Hematopoietic multipotent progenitor cell treated with erythropoietin and hydrocortisone succinate and interleukin-3 and kit ligand, for 15 days (in vitro differentiated cells): ENCODE results near the gene SLC16A7.
"Not testable (repeated sequence)": the region's sequence is repeated elsewhere in the genome, so short reads cannot be mapped to it uniquely, and the experiment has no call there.

Experiments
- DNase-seq: peaks from one replicate; pipeline ENCODE4 v3.0.0-alpha.2; 2015; ENCODE audit warnings: low spot score

Gene SLC16A7

GRCh38 chr12:59595883-59596540 is at the start of gene SLC16A7:
Gene SLC16A7, plus strand, starts transcription at chr12:59596029. Its CDS starts 108,773 bp downstream, at chr12:59704802.
- peak; percentile 71 for DNase-seq

- DNase-seq = no peak
Observed at GRCh38 chr12:59548930-59549329, 46.9 kb upstream of the SLC16A7 start.

GRCh38 chr12:59559696-59560095 is 36.1 kb upstream of the SLC16A7 start:
- DNase-seq = no peak

DNA sequence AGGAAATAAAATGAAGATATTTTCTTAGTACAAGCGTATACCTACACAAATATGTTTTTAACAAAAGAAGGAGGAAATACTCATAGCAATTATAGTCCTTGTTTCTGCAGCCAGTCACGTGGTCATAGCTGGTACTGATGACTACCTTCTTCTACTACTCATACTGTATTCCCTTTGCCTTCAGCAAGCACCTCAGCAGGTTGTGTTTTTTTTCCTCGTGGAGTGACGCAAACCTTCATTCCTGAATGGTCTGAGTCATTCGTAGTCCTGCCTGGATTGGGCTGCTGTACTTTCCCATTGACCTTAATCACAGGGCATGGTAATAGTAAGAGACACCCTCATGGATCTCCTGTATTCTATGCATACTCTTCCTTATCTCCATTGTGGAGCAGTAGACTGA is 25.7 kb upstream of the SLC16A7 start:
- no peak for DNase-seq

GRCh38 chr12:59574406-59574805 is 21.4 kb upstream of the SLC16A7 start:
- DNase-seq = no peak

- DNase-seq = no peak
Observed at GRCh38 chr12:59575826-59576225, 20.0 kb upstream of the SLC16A7 start.

DNA sequence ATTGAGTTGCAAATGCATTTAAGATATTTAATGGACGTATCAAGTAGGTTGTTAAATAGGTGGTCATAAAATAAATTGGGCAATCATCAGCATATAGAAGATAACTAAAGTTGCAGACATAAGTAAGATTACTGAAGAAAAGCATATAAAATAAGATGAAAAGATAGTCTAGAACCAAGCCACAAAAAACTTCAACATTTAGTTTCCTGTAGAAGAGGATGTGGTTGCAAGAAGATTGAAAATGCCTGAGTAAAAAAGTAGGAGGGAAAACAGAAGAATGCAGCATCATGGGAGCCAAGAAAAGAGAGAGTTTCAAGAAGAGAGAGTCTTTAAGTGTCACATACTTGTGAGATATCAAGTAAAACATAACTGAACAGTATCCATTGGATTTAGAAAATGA is 17.6 kb upstream of the SLC16A7 start:
- DNase-seq = no peak

GRCh38 chr12:59579631-59580030 is 16.2 kb upstream of the SLC16A7 start:
- no peak for DNase-seq

GRCh38 chr12:59580050-59580449 is 15.8 kb upstream of the SLC16A7 start:
- no peak for DNase-seq

DNA sequence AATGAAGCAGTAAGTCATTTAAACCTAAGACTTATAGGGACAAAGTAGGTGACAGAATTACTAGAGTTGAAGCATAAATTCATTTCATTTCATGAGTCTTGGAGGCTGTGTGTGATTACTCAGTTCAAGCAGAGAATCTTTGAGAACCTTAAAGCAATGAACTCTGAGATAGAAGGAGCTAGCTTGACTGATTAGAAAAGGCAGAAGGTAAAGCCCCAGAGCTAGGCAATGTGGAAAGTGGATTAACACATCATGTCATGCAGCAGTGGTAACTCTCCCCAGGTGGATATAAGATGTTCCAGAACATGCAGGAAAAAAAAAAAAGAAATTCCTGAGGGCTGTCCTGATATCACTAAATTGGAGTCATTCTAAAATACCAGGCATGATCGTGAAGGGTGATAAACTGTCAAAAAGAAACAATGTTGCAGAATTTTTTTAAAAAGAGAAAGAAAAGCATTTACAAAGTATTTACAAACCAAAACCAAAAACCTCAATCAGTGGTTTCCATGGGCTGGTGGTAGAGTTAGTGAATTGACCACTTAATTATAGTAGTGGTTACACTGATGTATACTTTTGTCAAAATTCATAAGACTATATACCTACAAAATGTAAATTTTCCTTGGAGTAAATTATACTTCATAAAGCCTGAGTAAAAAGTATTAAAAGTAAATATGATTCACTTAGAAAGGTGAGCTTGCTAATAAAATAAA is 12.7 kb upstream of the SLC16A7 start:
- no peak for DNase-seq

GRCh38 chr12:59587710-59588109 is 8.1 kb upstream of the SLC16A7 start:
- DNase-seq = no peak

DNA sequence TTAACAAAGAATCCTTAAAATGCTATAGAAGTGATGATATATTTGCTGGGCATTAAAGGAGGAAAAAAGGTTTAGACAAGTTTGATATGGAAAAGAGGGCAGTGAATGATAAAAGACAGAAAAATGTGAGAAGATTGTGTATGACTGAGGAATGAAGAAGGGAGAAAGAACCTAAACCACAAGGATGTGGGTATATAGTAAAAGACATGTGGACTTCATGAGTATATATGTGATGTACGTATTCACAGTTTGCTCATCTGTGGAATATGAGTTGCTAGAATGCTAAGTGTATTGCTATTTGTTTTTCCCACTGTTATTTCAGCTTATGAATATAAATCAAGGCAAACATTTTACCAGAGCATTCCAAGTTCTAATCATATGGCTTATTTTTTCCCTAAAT is 2.1 kb upstream of the SLC16A7 start:
- DNase-seq = no peak

DNA sequence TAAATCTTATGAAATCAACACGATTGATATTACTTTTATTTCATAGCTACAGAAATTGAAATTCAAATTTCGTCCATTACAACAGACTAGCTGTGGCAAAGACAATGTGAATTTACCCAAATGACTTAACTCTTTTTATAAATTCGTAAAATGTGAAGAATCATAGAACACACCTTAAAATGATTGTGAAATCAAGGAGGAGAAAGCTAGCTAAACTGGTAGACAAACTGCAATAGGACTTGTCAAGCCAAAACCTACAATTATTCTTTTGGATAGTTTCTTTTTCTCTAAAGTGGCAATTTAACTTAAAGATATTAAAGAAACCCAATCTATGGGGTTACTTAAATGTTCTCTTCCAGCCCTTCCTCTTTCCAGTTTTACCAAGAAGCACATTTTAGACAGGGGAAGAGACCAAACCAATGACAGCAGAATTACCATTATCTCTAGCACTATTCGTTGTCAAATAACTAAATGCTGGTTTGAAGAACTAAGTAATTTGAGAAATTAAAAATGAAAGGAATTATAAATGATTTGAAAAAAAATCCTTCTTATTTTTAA is 807 bp upstream of the SLC16A7 start:
- no peak for DNase-seq

DNA sequence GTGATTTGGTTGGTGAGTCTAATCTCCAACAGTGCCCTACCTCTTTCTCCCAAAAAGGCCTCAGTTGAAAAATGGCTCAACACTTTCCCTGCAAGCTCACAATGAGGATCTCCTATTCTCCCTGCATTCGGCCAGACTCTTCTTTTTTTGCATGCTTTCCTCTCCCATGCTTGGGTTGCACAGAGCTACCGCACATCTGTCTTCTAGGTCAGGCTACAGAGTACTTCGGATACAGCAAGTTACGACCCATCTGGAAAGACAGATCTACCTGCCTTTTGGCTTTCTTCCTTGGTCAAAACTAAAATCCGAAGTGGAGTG is 305 bp upstream of the SLC16A7 start:
- no peak for DNase-seq

- peak; percentile 10 for DNase-seq
Observed at GRCh38 chr12:59597385-59597781, 1.6 kb downstream of the SLC16A7 start.

DNA sequence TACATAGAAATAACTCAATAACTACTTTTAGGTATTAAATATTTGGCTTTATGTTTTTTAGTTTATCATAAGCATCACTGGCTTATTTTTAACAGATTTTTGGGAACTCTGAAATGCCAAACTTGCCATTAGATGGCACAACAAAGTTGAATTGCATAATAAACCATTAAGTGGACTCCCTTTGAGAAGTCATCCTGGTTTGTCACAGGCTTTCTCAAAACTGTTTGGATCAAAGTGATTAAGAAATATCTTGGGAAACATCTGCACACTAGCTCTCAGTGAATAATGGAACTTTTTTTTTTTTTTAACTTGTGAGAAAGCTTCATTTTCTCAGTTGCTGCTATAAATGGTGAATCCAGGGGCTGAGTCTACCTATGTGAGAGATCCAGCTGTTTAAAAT is 4.3 kb downstream of the SLC16A7 start:
- no peak for DNase-seq

GRCh38 chr12:59603754-59604153 is 7.9 kb downstream of the SLC16A7 start:
- no peak for DNase-seq

DNA sequence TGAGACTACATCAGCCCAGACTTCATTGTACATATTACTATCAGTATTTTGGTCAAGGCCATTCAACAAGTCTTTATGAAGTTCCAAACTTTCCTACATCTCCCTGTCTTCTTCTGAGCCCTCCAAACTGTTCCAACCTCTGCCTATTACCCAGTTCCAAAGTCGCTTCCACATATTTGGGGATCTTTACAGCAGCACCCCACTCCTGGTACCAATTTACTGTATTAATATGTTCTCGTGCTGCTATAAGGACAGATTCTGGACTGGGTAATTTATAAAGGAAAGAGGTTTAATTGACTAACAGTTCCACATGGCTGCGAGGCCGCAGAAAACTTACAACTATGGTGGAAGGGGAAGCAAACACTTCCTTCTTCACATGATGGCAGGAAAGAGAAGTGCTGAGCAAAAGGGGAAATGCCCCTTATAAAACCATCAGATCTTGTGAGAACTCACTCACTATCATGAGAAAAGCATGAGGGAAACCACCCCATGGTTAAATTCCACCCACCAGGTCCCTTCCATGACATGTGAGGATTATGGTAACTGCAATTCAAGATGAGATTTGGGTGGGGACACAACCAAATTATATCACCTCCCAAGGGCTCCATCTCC is 17.1 kb downstream of the SLC16A7 start:
- not testable (repeated sequence) for DNase-seq

DNA sequence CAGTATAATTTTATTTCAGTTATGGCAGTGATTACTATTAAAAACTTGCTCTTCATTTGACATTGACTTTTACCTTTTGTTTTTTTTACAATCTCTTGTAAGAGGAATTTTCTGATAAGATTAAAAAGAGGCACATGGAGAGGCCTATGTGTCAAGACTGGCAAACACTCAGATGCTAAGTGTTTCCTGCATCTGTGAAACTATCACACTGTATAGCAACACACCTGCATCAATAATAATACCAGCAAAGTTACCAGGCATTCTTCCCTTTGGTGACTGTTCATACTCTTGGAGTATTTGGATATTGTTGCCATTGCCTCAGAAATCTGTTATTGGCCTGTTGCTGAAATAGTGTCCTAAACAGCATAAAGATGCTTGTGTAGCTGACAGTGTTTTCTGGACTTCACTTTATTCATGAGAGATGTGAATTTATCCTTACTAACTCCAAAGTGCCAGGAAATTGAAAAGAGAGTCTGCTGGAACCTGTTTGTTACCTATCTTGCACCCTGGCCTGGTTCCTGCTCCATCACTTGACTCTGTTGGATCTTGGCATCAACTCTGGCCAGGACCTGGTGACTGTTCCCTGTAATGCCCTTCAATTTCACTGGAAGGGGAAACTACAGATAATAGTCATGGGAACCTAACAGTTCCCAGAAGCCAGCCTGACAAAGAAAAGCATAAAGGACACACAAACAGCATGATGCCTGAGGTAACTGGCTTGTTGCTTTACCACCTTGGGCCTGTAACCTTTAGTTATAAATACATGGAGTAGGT is 19.8 kb downstream of the SLC16A7 start:
- no peak for DNase-seq

DNA sequence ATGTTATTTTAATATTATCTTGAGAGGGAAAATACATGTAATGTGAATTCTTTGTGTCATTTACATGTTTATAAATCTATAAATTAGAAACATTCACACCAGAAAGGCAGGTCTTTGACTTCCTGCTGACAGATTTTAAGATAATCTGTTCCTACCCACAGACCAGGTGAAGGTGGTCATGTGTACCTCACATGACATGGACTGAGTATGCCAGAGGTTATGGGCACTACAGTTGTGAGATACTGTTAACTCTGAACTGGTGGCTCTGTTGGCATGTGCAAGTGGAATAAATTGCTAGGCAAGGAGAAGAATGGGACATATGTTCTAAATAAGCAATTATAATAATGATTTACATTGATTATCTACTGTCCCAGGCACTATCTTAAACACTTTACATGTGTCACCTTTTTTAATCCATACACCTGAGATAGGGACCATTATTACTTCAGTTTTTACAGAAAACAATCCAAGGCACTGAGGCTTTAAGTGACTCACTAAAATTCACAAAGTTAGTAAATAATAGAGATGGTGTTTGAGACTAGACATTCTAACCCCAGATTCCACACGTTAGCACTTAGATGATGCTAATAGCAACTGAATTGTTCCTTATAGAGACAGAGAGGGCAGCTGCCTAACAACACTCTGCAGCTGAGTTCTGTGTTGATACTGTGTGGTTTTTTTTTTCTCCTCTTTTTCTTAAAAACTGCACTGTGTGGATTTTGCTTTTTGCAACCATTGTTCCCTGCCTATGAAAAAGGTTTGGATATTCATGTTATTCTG is 23.8 kb downstream of the SLC16A7 start:
- DNase-seq = no peak

GRCh38 chr12:59620326-59620725 is 24.5 kb downstream of the SLC16A7 start:
- DNase-seq = no peak
